ENCODE data around the gene MYH3. TPM values are rescaled to one million over a fixed set of nuclear protein-coding genes. Genes with fewer than 3 reads are reported as not detected.

The MYH3 gene
- total RNA-seq, 1 donor = 0.45 TPM

GRCh38 chr17:10664571-10664970, 7.5 kb upstream of the MYH3 start:
- TF ChIP-seq CTCF (IDR thresholded peaks at IDR 0.05; ENCODE audit: insufficient read depth, low read length) = no peak
- no peak for DNase-seq (ENCODE audit: low read depth)
- H3K4me3 ChIP-seq (ENCODE audit: low read depth, low read length) = no peak overlapping the region

GRCh38 chr17:10663231-10663630, 6.1 kb upstream of the MYH3 start:
- no peak overlapping the region for H3K4me3 ChIP-seq (ENCODE audit: low read depth, low read length)
- DNase-seq (ENCODE audit: low read depth) = no peak
- TF ChIP-seq CTCF (IDR thresholded peaks at IDR 0.05; ENCODE audit: insufficient read depth, low read length) = no peak

- TF ChIP-seq CTCF (IDR thresholded peaks at IDR 0.05; ENCODE audit: insufficient read depth, low read length) = no peak
- DNase-seq (ENCODE audit: low read depth) = no peak
- no peak overlapping the region for H3K4me3 ChIP-seq (ENCODE audit: low read depth, low read length)
Observed at GRCh38 chr17:10661437-10661836, 4.3 kb upstream of the MYH3 start.

- no peak for DNase-seq (ENCODE audit: low read depth)
- H3K4me3 ChIP-seq (ENCODE audit: low read depth, low read length) = no peak overlapping the region
- TF ChIP-seq CTCF (IDR thresholded peaks at IDR 0.05; ENCODE audit: insufficient read depth, low read length) = no peak
Observed at GRCh38 chr17:10657879-10658278, 770 bp upstream of the MYH3 start.

GRCh38 chr17:10653987-10654386, 3.1 kb downstream of the MYH3 start:
- no peak for TF ChIP-seq CTCF (IDR thresholded peaks at IDR 0.05; ENCODE audit: insufficient read depth, low read length)
- no peak overlapping the region for H3K4me3 ChIP-seq (ENCODE audit: low read depth, low read length)
- DNase-seq (ENCODE audit: low read depth) = no peak

- DNase-seq (ENCODE audit: low read depth) = no peak
- H3K4me3 ChIP-seq (ENCODE audit: low read depth, low read length) = no peak overlapping the region
- TF ChIP-seq CTCF (IDR thresholded peaks at IDR 0.05; ENCODE audit: insufficient read depth, low read length) = no peak
Observed at GRCh38 chr17:10652984-10653659, 4.0 kb downstream of the MYH3 start.

GRCh38 chr17:10651927-10652326, 5.2 kb downstream of the MYH3 start:
- DNase-seq (ENCODE audit: low read depth) = no peak
- H3K4me3 ChIP-seq (ENCODE audit: low read depth, low read length) = no peak overlapping the region
- no peak for TF ChIP-seq CTCF (IDR thresholded peaks at IDR 0.05; ENCODE audit: insufficient read depth, low read length)

Data from fibroblast of the aortic adventitia (primary cell).